NCI-H1105 treated with DMSO at 0.1 percent for 48 hours (cell line): ENCODE results near the gene CASP7.
"Not testable (repeated sequence)": the region's sequence is repeated elsewhere in the genome, so short reads cannot be mapped to it uniquely, and the experiment has no call there.

Experiments used
- DNase-seq: peaks from one replicate; lab custom pipeline; 2025; lab: John Stamatoyannopoulos, UW

Gene CASP7

DNA sequence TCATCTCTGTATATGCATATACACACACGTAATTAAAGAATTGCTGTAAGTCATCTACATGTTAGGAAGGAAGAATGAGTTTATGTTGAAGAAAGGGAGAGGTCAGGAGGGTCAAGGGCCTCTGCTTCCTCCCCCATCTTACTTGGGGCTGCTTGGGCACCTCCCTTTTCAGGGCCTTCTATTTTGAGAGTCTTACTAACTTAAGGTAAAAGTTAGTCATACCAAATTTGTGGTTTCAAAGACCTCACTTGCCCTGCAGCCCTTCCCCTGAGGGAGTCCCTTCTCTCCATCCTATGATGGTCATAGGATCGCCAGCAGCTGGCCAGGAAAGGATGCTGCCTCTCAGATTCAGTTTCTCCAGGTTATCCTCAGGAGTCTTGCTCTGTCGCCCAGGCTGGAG is 74.4 kb downstream of the CASP7 start:
- DNase-seq, result no peak

DNA sequence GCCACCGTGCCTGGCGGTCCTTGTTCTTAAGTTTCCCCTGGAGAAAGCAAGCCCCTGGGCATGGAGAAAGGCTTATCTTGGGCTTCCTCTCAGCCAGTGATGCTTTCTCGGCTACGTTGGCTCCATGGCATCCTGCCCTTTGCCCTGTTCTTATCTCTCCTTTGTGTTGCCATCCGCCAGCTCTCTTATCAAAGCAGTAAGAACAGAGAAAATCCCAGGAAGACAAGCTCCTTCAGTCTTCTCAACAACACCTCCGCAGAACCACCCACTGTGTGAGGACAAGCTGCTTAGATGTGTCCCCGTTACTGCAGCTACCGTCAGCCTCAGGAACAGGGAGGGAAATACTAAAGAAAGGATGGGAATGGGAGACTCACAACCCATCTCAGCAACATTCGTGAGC is 75.1 kb downstream of the CASP7 start:
- DNase-seq, result no peak

DNA sequence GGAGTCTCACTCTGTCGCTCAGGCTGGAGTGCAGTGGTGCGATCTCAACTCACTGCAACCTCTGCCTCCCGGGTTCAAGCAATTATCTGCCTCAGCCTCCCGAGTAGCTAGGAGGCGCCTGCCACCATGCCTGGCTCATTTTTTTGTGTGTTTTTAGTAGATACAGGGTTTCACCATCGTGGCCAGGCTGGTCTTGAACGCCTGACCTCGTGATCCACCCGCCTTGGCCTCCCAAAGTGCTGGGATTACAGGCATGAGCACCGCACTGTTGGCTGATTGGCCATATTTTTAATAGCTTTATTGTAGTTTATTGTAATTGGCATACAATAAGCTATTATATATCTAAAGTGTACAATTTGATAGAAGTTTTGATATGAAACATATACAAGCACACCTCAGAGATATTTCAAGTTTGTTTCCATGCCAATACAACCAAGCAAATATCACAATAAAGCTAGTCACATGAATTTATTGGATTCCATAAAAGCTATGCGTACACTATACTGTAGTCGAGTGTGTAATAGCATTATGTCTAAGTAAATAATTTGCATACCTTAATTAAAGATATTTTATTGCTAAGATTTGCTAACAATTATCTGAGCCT is 77.3 kb downstream of the CASP7 start:
- DNase-seq, result no peak

DNA sequence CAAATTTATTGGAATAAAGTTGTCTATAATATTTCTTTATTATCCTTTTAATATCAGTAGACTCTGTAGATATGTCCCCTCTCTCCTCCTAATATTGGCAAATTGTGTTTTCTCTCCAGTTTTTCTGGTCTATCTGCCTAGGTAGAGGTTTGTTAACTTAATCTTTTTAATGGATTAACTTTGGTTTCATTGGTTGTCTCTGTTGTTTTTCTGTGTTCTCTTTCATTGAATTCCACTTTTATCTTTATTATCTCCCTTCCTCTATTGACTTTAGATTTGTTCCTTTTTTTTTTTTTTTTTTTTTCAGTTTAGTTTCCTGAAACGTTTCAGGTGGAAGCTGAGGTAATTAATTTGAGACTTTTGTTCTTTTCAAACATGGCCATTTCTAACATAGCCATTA is 82.4 kb downstream of the CASP7 start:
- no peak for DNase-seq

DNA sequence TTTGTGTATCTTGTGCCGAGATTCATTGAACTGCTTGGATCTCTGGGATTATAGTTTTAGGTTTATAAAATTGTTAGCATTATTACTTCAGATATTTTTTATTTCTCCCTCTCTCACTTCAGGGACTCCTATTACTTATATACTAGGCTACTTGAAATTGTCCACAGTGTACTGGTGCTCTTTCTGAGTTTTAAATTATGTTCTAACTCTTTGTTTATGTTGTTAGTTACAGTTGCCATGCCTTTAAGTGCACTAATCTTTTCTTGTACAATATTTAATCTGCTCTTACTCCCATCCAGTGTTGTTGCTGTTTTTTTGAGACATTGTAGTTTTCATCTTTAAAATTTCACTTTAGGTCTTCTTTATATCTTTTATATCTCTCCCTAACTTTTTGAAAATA is 84.9 kb downstream of the CASP7 start:
- no peak for DNase-seq

DNA sequence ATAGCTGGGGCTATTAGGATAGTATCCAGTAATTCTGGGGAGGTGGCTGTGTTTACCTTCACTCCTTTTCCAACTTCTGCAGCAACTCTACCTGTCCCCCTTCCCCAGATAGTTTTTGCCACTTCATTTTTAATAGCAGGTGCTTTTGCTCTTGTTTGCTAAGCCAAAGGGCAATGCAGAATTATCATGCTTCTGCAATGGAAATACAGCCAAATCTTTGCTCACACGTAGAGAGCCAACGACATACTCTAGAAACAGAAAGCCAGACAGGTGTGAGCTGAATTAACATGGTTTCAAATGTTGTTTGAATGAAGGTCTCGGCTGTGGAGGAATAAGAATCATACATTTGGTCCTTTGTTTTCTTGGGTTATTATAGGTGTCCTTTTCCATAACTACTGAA is 86.2 kb downstream of the CASP7 start:
- peak; percentile 25 for DNase-seq

DNA sequence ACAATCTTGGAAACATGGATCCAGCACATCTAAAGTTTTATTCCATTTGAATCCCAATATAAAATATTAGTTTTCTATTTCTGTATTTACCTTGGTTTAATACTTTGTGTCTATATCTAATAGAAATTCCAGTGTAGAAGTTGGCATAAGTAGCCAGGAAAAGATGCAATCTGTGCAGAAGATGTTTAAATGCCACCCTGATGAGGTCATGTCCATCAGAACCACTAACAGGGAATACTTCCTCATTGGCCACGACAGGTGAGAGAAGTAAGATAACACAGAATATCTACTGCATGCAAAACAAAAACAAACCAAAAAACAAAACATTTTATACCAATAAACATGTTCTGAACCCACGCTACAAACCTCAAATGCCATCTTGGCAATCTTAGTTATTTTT is 87.5 kb downstream of the CASP7 start:
- DNase-seq, result no peak

DNA sequence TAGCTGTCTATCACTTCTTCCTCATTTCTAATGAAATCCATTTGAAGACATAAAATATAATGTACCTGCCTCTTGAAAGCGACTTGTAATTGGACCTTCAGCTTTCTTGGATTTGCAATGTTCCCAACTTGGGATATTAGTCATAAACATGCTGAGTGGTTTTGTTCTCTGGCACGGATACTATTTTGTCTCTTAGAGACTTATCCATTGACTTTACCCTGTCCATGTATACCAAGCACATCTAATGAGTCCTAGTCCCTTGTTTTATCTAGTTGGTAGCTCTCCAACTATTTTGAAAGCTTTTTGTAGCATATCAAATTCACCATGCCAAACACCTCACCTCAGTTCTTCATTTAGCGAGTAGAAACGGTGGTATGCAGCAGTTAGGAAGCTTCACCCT is 90.6 kb downstream of the CASP7 start:
- DNase-seq, result no peak

DNA sequence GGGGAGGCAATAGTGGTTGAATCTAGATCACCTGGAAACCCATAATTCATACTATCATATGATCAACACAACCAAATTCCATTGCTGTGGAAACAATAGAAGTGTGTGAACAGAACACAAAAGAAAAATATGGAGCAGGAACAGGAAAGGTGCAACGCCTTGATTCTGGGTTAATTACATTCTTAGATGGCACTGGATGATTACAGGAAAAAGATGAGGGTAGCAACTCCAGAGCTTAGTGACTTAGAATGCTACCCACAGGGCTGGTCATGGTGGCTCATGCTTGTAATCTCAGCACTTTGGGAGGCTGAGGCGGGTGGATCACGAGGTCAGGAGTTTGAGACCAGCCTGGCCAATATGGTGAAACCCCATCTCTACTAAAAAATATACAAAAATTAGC is 91.4 kb downstream of the CASP7 start:
- DNase-seq, result not testable (repeated sequence)

DNA sequence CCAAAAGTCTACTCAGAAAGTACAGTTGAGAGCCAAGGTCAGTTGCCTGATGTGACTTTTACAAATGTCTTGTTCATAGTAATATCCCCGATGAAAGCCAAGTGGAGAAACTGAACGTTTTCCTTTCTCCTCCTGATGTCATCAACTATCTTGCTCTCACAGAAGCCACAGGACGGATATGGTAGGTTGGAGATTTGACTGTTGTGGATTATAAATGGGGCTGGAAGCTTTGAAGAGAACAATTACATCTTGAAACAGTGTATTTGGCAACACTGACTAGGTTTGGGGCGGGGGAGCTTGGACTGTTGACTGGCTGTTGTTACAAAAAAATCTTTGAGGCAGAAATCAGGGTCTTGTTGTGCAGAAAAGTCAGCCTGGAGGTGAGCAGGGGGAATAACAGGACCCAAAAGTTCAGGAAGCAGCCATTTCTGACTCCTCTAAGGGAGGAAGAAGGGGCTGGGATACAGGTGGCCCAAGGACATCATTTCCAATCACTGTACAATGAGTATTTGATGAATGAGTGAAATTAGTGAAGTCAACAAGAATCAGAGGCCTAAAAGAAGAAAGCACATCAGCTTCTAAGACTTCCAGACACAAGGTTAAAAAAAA is 96.1 kb downstream of the CASP7 start:
- DNase-seq, result no peak

DNA sequence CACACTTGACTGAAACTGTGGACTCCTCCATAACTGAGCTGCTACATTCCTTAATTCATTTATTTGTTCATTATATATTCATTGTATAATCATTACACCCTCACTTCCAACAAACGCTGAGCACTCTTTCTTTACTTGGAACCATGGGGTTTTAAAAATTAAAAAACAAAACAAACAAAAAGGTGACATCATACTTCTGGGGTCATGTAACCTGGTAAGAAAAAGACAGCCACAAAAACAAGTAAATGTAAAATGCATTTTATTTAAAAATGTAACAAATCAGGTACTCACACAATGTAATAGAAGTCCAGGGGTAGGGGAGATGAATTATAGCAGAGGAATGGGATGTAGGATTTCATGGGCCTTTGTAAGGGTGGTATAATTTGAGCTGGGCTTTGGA is 96.8 kb downstream of the CASP7 start:
- no peak for DNase-seq
